ENCODE results near the gene ERMN. TPM values are rescaled to one million over a fixed set of nuclear protein-coding genes. Genes with fewer than 3 reads are reported as not detected.

ERMN gene
- total RNA-seq, 1 experiment from 2014 or later: not detected

DNA sequence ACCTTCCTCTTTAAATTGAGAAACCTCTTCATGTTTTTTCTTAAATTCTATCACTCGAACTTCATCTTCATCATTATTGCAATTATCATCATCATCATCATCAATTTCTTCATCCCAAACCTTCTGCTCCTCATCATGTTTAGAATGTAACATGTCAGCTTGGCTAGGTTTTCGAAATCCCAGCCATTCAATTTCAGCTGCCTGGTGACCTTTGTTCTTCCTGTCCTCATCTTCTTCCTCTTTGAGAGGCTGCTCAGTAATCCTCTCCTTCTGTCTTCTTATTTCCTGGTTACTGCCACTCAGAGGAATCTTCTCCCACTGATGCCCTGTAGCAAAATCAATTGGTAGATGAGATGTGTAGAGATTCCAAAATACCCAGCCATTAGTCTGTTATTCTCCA, 4.2 kb downstream of the ERMN start:
- ATAC-seq (no peak), DNase-seq (ENCODE audit: low read depth, low spot score) (no peak)
- no TSS peak for BruUV-seq (replicated peaks)
- in situ Hi-C loops (cut with HindIII; ENCODE audit: low pct_unique_long_range_greater_than_20kb, low sequenced_read_pairs): no loop called here
- H3K27me3 ChIP-seq (ENCODE audit: control insufficient read depth, insufficient read depth, low read length): no peaks in the 10 kb centered on the region
- CTCF ChIA-PET: no interaction called here
- H3K36me3 ChIP-seq (ENCODE audit: control insufficient read depth, insufficient read depth, low read length): no peaks in the 10 kb centered on the region
- H3K4me1 ChIP-seq (ENCODE audit: control insufficient read depth, insufficient read depth, low read length): no peaks in the 10 kb centered on the region
- no peak overlapping the region for H3K4me3 ChIP-seq (ENCODE audit: low read depth in 2 of 2, low read length in 2 of 2)
- no peak overlapping the region for H3K27ac ChIP-seq (ENCODE audit: low read length)
- TF ChIP-seq POLR2AphosphoS5 (IDR thresholded peaks at IDR 0.05; ENCODE audit: low read depth, low read length) (no peak), SIN3A (IDR thresholded peaks at IDR 0.05; ENCODE audit: borderline replicate concordance, insufficient read depth, low read depth, low read length) (no peak), TCF7L2 (IDR thresholded peaks at IDR 0.05; ENCODE audit: low read depth, low read length) (no peak)
- TF ChIP-seq, protein P1, sequence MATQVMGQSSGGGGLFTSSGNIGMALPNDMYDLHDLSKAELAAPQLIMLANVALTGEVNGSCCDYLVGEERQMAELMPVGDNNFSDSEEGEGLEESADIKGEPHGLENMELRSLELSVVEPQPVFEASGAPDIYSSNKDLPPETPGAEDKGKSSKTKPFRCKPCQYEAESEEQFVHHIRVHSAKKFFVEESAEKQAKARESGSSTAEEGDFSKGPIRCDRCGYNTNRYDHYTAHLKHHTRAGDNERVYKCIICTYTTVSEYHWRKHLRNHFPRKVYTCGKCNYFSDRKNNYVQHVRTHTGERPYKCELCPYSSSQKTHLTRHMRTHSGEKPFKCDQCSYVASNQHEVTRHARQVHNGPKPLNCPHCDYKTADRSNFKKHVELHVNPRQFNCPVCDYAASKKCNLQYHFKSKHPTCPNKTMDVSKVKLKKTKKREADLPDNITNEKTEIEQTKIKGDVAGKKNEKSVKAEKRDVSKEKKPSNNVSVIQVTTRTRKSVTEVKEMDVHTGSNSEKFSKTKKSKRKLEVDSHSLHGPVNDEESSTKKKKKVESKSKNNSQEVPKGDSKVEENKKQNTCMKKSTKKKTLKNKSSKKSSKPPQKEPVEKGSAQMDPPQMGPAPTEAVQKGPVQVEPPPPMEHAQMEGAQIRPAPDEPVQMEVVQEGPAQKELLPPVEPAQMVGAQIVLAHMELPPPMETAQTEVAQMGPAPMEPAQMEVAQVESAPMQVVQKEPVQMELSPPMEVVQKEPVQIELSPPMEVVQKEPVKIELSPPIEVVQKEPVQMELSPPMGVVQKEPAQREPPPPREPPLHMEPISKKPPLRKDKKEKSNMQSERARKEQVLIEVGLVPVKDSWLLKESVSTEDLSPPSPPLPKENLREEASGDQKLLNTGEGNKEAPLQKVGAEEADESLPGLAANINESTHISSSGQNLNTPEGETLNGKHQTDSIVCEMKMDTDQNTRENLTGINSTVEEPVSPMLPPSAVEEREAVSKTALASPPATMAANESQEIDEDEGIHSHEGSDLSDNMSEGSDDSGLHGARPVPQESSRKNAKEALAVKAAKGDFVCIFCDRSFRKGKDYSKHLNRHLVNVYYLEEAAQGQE (IDR thresholded peaks at IDR 0.05; ENCODE audit: insufficient read depth in 1 of 2, low read depth in 2 of 2, low read length in 1 of 2): no peak
- TF ChIP-seq, protein P2, sequence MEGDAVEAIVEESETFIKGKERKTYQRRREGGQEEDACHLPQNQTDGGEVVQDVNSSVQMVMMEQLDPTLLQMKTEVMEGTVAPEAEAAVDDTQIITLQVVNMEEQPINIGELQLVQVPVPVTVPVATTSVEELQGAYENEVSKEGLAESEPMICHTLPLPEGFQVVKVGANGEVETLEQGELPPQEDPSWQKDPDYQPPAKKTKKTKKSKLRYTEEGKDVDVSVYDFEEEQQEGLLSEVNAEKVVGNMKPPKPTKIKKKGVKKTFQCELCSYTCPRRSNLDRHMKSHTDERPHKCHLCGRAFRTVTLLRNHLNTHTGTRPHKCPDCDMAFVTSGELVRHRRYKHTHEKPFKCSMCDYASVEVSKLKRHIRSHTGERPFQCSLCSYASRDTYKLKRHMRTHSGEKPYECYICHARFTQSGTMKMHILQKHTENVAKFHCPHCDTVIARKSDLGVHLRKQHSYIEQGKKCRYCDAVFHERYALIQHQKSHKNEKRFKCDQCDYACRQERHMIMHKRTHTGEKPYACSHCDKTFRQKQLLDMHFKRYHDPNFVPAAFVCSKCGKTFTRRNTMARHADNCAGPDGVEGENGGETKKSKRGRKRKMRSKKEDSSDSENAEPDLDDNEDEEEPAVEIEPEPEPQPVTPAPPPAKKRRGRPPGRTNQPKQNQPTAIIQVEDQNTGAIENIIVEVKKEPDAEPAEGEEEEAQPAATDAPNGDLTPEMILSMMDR (IDR thresholded peaks at IDR 0.05): no peak
- H3K9me3 ChIP-seq (ENCODE audit: control insufficient read depth, insufficient read depth, low read depth, low read length): no peaks in the 10 kb centered on the region
- POLR2A ChIA-PET: no interaction called here
- intact Hi-C loops (cut with micrococcal nuclease; ENCODE audit: unreplicated experiment): no loop called here

DNA sequence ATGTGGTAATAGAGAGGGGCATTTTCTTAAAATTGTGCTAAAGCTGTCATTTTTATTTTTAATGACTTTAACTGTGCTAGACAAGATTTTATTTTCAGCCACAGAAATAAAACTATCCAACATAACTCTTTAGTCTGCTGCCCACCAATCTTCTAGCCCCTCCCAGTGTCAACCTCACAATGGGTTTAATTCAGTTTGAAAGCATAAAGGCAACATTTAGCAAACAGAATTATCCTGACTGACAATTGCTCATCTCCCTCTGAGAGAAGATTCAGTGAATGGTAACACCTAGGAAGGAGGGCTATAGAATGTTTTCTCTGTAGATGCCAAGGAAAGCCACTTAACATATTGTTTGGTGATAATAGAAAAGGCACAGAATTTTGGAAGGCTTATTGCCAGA, 5.2 kb downstream of the ERMN start:
- BruUV-seq (replicated peaks): no TSS peak
- Histone ChIP-seq H3K36me3 (ENCODE audit: control insufficient read depth, insufficient read depth, low read length) (no peaks in the 10 kb centered on the region), H3K4me3 (ENCODE audit: low read depth in 2 of 2, low read length in 2 of 2) (no peak overlapping the region), H3K9me3 (ENCODE audit: control insufficient read depth, insufficient read depth, low read depth, low read length) (no peaks in the 10 kb centered on the region), H3K4me1 (ENCODE audit: control insufficient read depth, insufficient read depth, low read length) (no peaks in the 10 kb centered on the region), H3K27me3 (ENCODE audit: control insufficient read depth, insufficient read depth, low read length) (no peaks in the 10 kb centered on the region), H3K27ac (ENCODE audit: low read length) (no peak overlapping the region)
- ChIA-PET CTCF (no interaction called here), POLR2A (no interaction called here)
- intact Hi-C loops (cut with micrococcal nuclease; ENCODE audit: unreplicated experiment) (no loop called here), in situ Hi-C loops (cut with HindIII; ENCODE audit: low pct_unique_long_range_greater_than_20kb, low sequenced_read_pairs) (no loop called here)
- TF ChIP-seq, protein P1 (IDR thresholded peaks at IDR 0.05; ENCODE audit: insufficient read depth in 1 of 2, low read depth in 2 of 2, low read length in 1 of 2): no peak
- TF ChIP-seq POLR2AphosphoS5 (IDR thresholded peaks at IDR 0.05; ENCODE audit: low read depth, low read length) (no peak), SIN3A (IDR thresholded peaks at IDR 0.05; ENCODE audit: borderline replicate concordance, insufficient read depth, low read depth, low read length) (no peak), TCF7L2 (IDR thresholded peaks at IDR 0.05; ENCODE audit: low read depth, low read length) (no peak)
- TF ChIP-seq, protein P2 (IDR thresholded peaks at IDR 0.05): no peak
- ATAC-seq (no peak), DNase-seq (ENCODE audit: low read depth, low spot score) (no peak)
